HG03439 (cell line): ENCODE measurements around the gene GPN2.
"Not testable (repeated sequence)": the region's sequence is repeated elsewhere in the genome, so short reads cannot be mapped to it uniquely, and the experiment has no call there.

Experiments used
- ATAC-seq: cut with Tn5 transposase; IDR thresholded peaks from one replicate; pipeline ENCODE4 v1.9.1; 2021; ENCODE audit warnings: mild to moderate bottlenecking, moderate library complexity; ENCODE audit not compliant: unreplicated experiment

The GPN2 gene

GRCh38 chr1:26861286-26861701 is 28.8 kb downstream of the GPN2 start:
- ATAC-seq = no peak

GRCh38 chr1:26858891-26859640 is 31.0 kb downstream of the GPN2 start:
- ATAC-seq = no peak

GRCh38 chr1:26858160-26858559 is 31.9 kb downstream of the GPN2 start:
- ATAC-seq = no peak

- no peak for ATAC-seq
Observed at GRCh38 chr1:26857473-26858060, 32.5 kb downstream of the GPN2 start.

GRCh38 chr1:26856604-26857469 is 33.2 kb downstream of the GPN2 start:
- ATAC-seq = no peak

GRCh38 chr1:26856181-26856580 is 33.9 kb downstream of the GPN2 start:
- no peak for ATAC-seq

- no peak for ATAC-seq
Observed at GRCh38 chr1:26855636-26856035, 34.4 kb downstream of the GPN2 start.

GRCh38 chr1:26854906-26855305 is 35.2 kb downstream of the GPN2 start:
- no peak for ATAC-seq

GRCh38 chr1:26853600-26853999 is 36.5 kb downstream of the GPN2 start:
- ATAC-seq = no peak

- no peak for ATAC-seq
Observed at GRCh38 chr1:26853156-26853555, 36.9 kb downstream of the GPN2 start.

GRCh38 chr1:26852701-26853100 is 37.4 kb downstream of the GPN2 start:
- ATAC-seq = no peak

GRCh38 chr1:26851106-26851684 is 38.9 kb downstream of the GPN2 start:
- no peak for ATAC-seq

GRCh38 chr1:26848941-26849774 is 40.9 kb downstream of the GPN2 start:
- no peak for ATAC-seq

GRCh38 chr1:26848499-26848898 is 41.6 kb downstream of the GPN2 start:
- ATAC-seq = no peak

GRCh38 chr1:26847826-26848225 is 42.3 kb downstream of the GPN2 start:
- not testable (repeated sequence) for ATAC-seq

- no peak for ATAC-seq
Observed at GRCh38 chr1:26844424-26845196, 45.5 kb downstream of the GPN2 start.

- no peak for ATAC-seq
Observed at GRCh38 chr1:26839779-26840178, 50.3 kb downstream of the GPN2 start.

GRCh38 chr1:26839339-26839722 is 50.8 kb downstream of the GPN2 start:
- peak; percentile 18 for ATAC-seq

GRCh38 chr1:26838474-26839338 is 51.4 kb downstream of the GPN2 start:
- peak; percentile 90 for ATAC-seq
